ENCODE results near the gene SEMA6C.

- TF ChIP-seq CTCF (IDR thresholded peaks at IDR 0.05) = no peak
- TF ChIP-seq TCF7L2 (IDR thresholded peaks at IDR 0.05; ENCODE audit: low read depth, low read length) = no peak
- TF ChIP-seq POLR2AphosphoS5 (IDR thresholded peaks at IDR 0.05; ENCODE audit: low read depth, low read length) = no peak
- TF ChIP-seq REST (IDR thresholded peaks at IDR 0.05; ENCODE audit: insufficient read depth in 1 of 2, low read depth in 2 of 2, low read length in 1 of 2) = no peak
Observed at GRCh38 chr1:151193304-151193703, 46.9 kb upstream of the SEMA6C start.
